SU-DHL-6 (cell line): ENCODE data around the gene CLPX.
"Not testable (repeated sequence)": the region's sequence is repeated elsewhere in the genome, so short reads cannot be mapped to it uniquely, and the experiment has no call there.

Experiments
- CTCF ChIP-seq: fragments of 200-600 bp; sonication (generic); IDR thresholded peaks from one replicate; pipeline ENCODE4 v1.5.1; 2017; ENCODE audit warnings: antibody characterized with exemption, mild to moderate bottlenecking, low read length, moderate library complexity; ENCODE audit not compliant: insufficient read depth, poor library complexity, severe bottlenecking
- EZH2phosphoT487 ChIP-seq: fragments of 200-600 bp; sonication (generic), shearing (Covaris generic); conservative IDR thresholded peaks from 2 replicates; pipeline ENCODE4 v1.6.1; 2018; ENCODE audit warnings: mild to moderate bottlenecking, antibody characterized with exemption, low read length, moderate library complexity, mixed read lengths

DNA sequence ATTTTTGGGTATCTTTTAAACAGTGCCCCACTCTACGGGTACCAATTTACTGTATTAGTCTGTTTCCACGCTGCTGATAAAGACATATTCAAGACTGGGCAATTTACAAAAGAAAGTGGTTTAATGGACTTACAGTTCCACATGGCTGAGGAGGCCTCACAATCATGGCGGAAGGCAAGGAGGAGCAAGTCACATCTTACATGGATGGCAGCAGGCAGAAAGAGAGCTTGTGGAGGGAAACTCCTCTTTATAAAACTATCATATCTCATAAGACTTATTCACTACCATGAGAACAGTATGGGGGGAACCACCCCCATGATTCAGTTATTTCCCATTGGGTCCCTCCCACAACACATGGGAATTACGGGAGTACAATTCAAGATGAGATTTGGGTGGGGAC, 47.2 kb downstream of the CLPX start:
- not testable (repeated sequence) for TF ChIP-seq EZH2phosphoT487, CTCF
